GM12864 (cell line): ENCODE data around the gene VPS26C.

ENCODE experiments used
- DNase-seq: peaks from one replicate; pipeline ENCODE4 v3.0.0-alpha.2; 2011; ENCODE audit warnings: low read depth
- H3K4me3 ChIP-seq: 2 replicates; pipeline ENCODE4 v1.5.1; 2011; ENCODE audit warnings: mild to moderate bottlenecking, low read depth, low read length, control low read depth
- CTCF ChIP-seq: IDR thresholded peaks from 2 replicates; pipeline ENCODE4 v1.5.1; 2011; ENCODE audit warnings: low read depth, mild to moderate bottlenecking, moderate library complexity, low read length, control low read depth, inconsistent platforms; ENCODE audit errors: missing control alignments

The VPS26C gene

GRCh38 chr21:37208056-37208721 is 58.9 kb downstream of the VPS26C start:
- TF ChIP-seq CTCF = no peak
- DNase-seq = no peak
- H3K4me3 ChIP-seq = peak overlapping the region; percentile 18

GRCh38 chr21:37207441-37208009 is 59.6 kb downstream of the VPS26C start:
- H3K4me3 ChIP-seq = peak overlapping the region; percentile 18
- no peak for TF ChIP-seq CTCF
- no peak for DNase-seq

- no peak for DNase-seq
- no peak for TF ChIP-seq CTCF
- no peak overlapping the region for H3K4me3 ChIP-seq
Observed at GRCh38 chr21:37206496-37206895, 60.6 kb downstream of the VPS26C start.

- no peak for DNase-seq
- no peak overlapping the region for H3K4me3 ChIP-seq
- TF ChIP-seq CTCF = no peak
Observed at GRCh38 chr21:37204580-37204979, 62.6 kb downstream of the VPS26C start.

GRCh38 chr21:37202221-37203110 is 64.7 kb downstream of the VPS26C start:
- DNase-seq = no peak
- no peak overlapping the region for H3K4me3 ChIP-seq
- no peak for TF ChIP-seq CTCF

- TF ChIP-seq CTCF = no peak
- DNase-seq = no peak
- no peak overlapping the region for H3K4me3 ChIP-seq
Observed at GRCh38 chr21:37200641-37201480, 66.3 kb downstream of the VPS26C start.
